ENCODE measurements around the gene ARHGAP45. TPM values are rescaled to one million over a fixed set of nuclear protein-coding genes. Genes with fewer than 3 reads are reported as not detected.

Gene ARHGAP45
- total and polyA plus RNA-seq, 9 of the 15 experiments (the other 6 are each of a cell fraction or from before 2014, with no cell fraction given) = 0.08 to 22.1 (median 4.2) TPM

- TF ChIP-seq ZNF146 (CRISPR knock-in tag; IDR thresholded peaks at IDR 0.05; ENCODE audit: unreplicated experiment) (no peak), PBX2 (CRISPR knock-in tag; IDR thresholded peaks at IDR 0.05; ENCODE audit: low read depth) (no peak), PBX2 (tag; conservative IDR thresholded peaks at IDR 0.05; ENCODE audit: low read depth) (peak; percentile 58; the same call in 1 of the 2 replicates), KAT8 (IDR thresholded peaks at IDR 0.05; ENCODE audit: low read depth) (no peak), DDX20 (tag; IDR thresholded peaks at IDR 0.05; ENCODE audit: low read depth) (no peak), AFF4 (CRISPR knock-in tag; IDR thresholded peaks at IDR 0.05) (no peak), ELF1 (tag; IDR thresholded peaks at IDR 0.05) (no peak), CBFA2T2 (conservative IDR thresholded peaks at IDR 0.05) (0 out of 2 replicates have a peak, but pooled peaks have one; percentile 9), ATF7 (IDR thresholded peaks at IDR 0.05) (no peak; the same call in 1 of the 2 replicates), MXD1 (CRISPR knock-in tag; IDR thresholded peaks at IDR 0.05; ENCODE audit: borderline replicate concordance, poor library complexity, severe bottlenecking) (no peak), KAT2B (IDR thresholded peaks at IDR 0.05; ENCODE audit: low read depth, low read length) (no peak), POLR2A (conservative IDR thresholded peaks at IDR 0.05) (no peak; the same call in 1 of the 2 replicates), MECOM (CRISPR knock-in tag; IDR thresholded peaks at IDR 0.05) (no peak), POLR2H (tag; IDR thresholded peaks at IDR 0.05; ENCODE audit: low read depth) (no peak), CHD4 (IDR thresholded peaks at IDR 0.05; ENCODE audit: insufficient read depth, insufficient replicate concordance, low read depth, low read length, poor library complexity, severe bottlenecking) (no peak)
These were observed 46.3 kb downstream of the ARHGAP45 start (continued) for GRCh38 chr19:1113030-1113985.
